Measurements from ENCODE around the gene SCUBE3. TPM values are rescaled to one million over a fixed set of nuclear protein-coding genes. Genes with fewer than 3 reads are reported as not detected.

The SCUBE3 gene
- total RNA-seq, 2 experiments from 2014 or later = not detected

GRCh38 chr6:35260591-35261570 lies 47.1 kb downstream of the SCUBE3 start:
- H3K27me3 ChIP-seq (ENCODE audit: control insufficient read depth in 1 of 2, insufficient read depth in 2 of 2, low read length in 2 of 2) = no peaks in the 10 kb centered on the region
- POLR2A ChIA-PET = no interaction called here
- ATAC-seq (ENCODE audit: poor library complexity) = no peak
- intact Hi-C loops (cut with DNase I, micrococcal nuclease) = loop anchor here in 1 of 2 experiments (10.0 kb wide), 1 partner anchor 764 kb away; the partner anchor contains the start of genes MAPK14 and SLC26A8
- Mint-ChIP-seq H3K27ac (peak overlapping the region; percentile 98), H3K4me1 (ENCODE audit: low read depth) (peaks cover 71% of the 10 kb centered on the region), H3K9me3 (no peaks in the 10 kb centered on the region), H3K4me3 (peak overlapping the region; percentile 95), H3K36me3 (ENCODE audit: low read depth) (peaks cover 15% of the 10 kb centered on the region), H3K27me3 (no peaks in the 10 kb centered on the region)
- CTCF ChIA-PET = no interaction called here
- peak in 2 of 14 experiments; percentile 9 to 36 for DNase-seq
- peaks cover 31% of the 10 kb centered on the region for H3K4me1 ChIP-seq (ENCODE audit: insufficient read depth, low read length)
- TF ChIP-seq CTCF (IDR thresholded peaks at IDR 0.05) = no peak
- H3K36me3 ChIP-seq (ENCODE audit: insufficient read depth, low read length) = no peaks in the 10 kb centered on the region
- H3K27ac ChIP-seq (ENCODE audit: low read depth in 1 of 2, low read length in 2 of 2) = peak overlapping the region; percentile 93 to 97
- H3K9me3 ChIP-seq (ENCODE audit: control insufficient read depth in 1 of 2, insufficient read depth in 1 of 2, low read length in 2 of 2) = no peaks in the 10 kb centered on the region
- peak overlapping the region; percentile 97 for H3K4me3 ChIP-seq (ENCODE audit: low read length)

GRCh38 chr6:35262596-35262995 lies 48.8 kb downstream of the SCUBE3 start:
- Histone ChIP-seq H3K4me3 (ENCODE audit: low read length) (no peak overlapping the region), H3K4me1 (ENCODE audit: insufficient read depth, low read length) (peaks cover 31% of the 10 kb centered on the region), H3K9me3 (ENCODE audit: control insufficient read depth in 1 of 2, insufficient read depth in 1 of 2, low read length in 2 of 2) (no peaks in the 10 kb centered on the region), H3K36me3 (ENCODE audit: insufficient read depth, low read length) (peaks cover 2% of the 10 kb centered on the region), H3K27me3 (ENCODE audit: control insufficient read depth in 1 of 2, insufficient read depth in 2 of 2, low read length in 2 of 2) (no peaks in the 10 kb centered on the region), H3K27ac (ENCODE audit: low read depth in 1 of 2, low read length in 2 of 2) (no peak overlapping the region)
- POLR2A ChIA-PET = no interaction called here
- ATAC-seq (ENCODE audit: poor library complexity) = no peak
- Mint-ChIP-seq H3K36me3 (ENCODE audit: low read depth) (peaks cover 18% of the 10 kb centered on the region), H3K27ac (peak overlapping the region; percentile 29), H3K9me3 (no peaks in the 10 kb centered on the region), H3K4me1 (ENCODE audit: low read depth) (peaks cover 71% of the 10 kb centered on the region), H3K27me3 (no peaks in the 10 kb centered on the region), H3K4me3 (peak overlapping the region; percentile 11)
- no peak for TF ChIP-seq CTCF (IDR thresholded peaks at IDR 0.05)
- intact Hi-C loops (cut with DNase I, micrococcal nuclease) = loop anchor here in 1 of 2 experiments (10.0 kb wide), 1 partner anchor 762 kb away; the partner anchor contains the start of genes MAPK14 and SLC26A8
- no peak for DNase-seq
- CTCF ChIA-PET = no interaction called here

GRCh38 chr6:35264550-35265274 lies 51.0 kb downstream of the SCUBE3 start:
- peaks cover 71% of the 10 kb centered on the region for H3K4me1 Mint-ChIP-seq (ENCODE audit: low read depth)
- POLR2A ChIA-PET = no interaction called here
- Histone ChIP-seq H3K4me1 (ENCODE audit: insufficient read depth, low read length) (peaks cover 18% of the 10 kb centered on the region), H3K9me3 (ENCODE audit: control insufficient read depth in 1 of 2, insufficient read depth in 1 of 2, low read length in 2 of 2) (no peaks in the 10 kb centered on the region), H3K36me3 (ENCODE audit: insufficient read depth, low read length) (peaks cover 2% of the 10 kb centered on the region), H3K27ac (ENCODE audit: low read depth in 1 of 2, low read length in 2 of 2) (no peak overlapping the region), H3K27me3 (ENCODE audit: control insufficient read depth in 1 of 2, insufficient read depth in 2 of 2, low read length in 2 of 2) (no peaks in the 10 kb centered on the region), H3K4me3 (ENCODE audit: low read length) (no peak overlapping the region)
- TF ChIP-seq CTCF (IDR thresholded peaks at IDR 0.05) = no peak
- peak overlapping the region; percentile 29 for H3K27ac Mint-ChIP-seq
- H3K36me3 Mint-ChIP-seq (ENCODE audit: low read depth) = peaks cover 16% of the 10 kb centered on the region
- H3K27me3 Mint-ChIP-seq = no peaks in the 10 kb centered on the region
- DNase-seq (no peak), ATAC-seq (ENCODE audit: poor library complexity) (no peak)
- CTCF ChIA-PET = no interaction called here
- intact Hi-C loops (cut with DNase I, micrococcal nuclease) = loop anchor here in 1 of 2 experiments (10.0 kb wide), 1 partner anchor 760 kb away; the partner anchor contains the start of genes MAPK14 and SLC26A8
- H3K4me3 Mint-ChIP-seq = no peak overlapping the region
- no peaks in the 10 kb centered on the region for H3K9me3 Mint-ChIP-seq

Data from CD4-positive, alpha-beta T cell (primary cell).